ENCODE results near the gene MST1.

- TF ChIP-seq CTCF (IDR thresholded peaks at IDR 0.05): no peak
- TF ChIP-seq POLR2A (IDR thresholded peaks at IDR 0.05): no peak
These were observed 47.2 kb downstream of the MST1 start for GRCh38 chr3:49641921-49642707.

Measured in breast epithelium (tissue), 3 donors.